Panc1 (cell line): ENCODE data around the gene RP9. TPM values are rescaled to one million over a fixed set of nuclear protein-coding genes. Genes with fewer than 3 reads are reported as not detected.
A peak's percentile ranks its signal among the peaks of the same experiment; 100 is the strongest.

Experiments
- ATAC-seq: fragments of 200-7000 bp; cut with Tn5 transposase; 2 replicates; pipeline ENCODE4 v1.9.1; 2020; ENCODE audit warnings: mild to moderate bottlenecking, moderate library complexity
- BruUV-seq: library from RNA; stranded (reverse); fragments of 400-500 nt; replicated peaks from 2 replicates; lab custom pipeline; 2021; lab: Mats Ljungman, UMichigan
- CTCF ChIA-PET: fragments of 300-600 bp; sonication (Branson Sonifier 250); formaldehyde crosslinking; loops from one replicate; lab custom pipeline; 2022; ENCODE audit warnings: antibody characterized with exemption; lab: Charles Lee
- POLR2A ChIA-PET: fragments of 300-600 bp; sonication (Branson Sonifier 250); formaldehyde crosslinking; loops from one replicate; lab custom pipeline; 2022; ENCODE audit warnings: antibody characterized with exemption; lab: Charles Lee
- DNase-seq: peaks from one replicate; pipeline ENCODE4 v3.0.0-alpha.2; 2010; ENCODE audit warnings: low read depth, low spot score
- H3K27ac ChIP-seq: 2 replicates; pipeline ENCODE4 v1.5.1; 2011; ENCODE audit warnings: mild to moderate bottlenecking, low read length, inconsistent platforms
- H3K27me3 ChIP-seq: fragments of 200-500 bp; sonication (Bioruptor generic); 2 replicates; pipeline ENCODE4 v1.6.0; 2014; ENCODE audit warnings: low read length, inconsistent platforms; ENCODE audit not compliant: control insufficient read depth, insufficient read depth
- H3K36me3 ChIP-seq: fragments of 200-500 bp; sonication (Bioruptor generic); 2 replicates; pipeline ENCODE4 v1.5.1; 2014; ENCODE audit warnings: inconsistent platforms, mild to moderate bottlenecking, low read length, moderate library complexity; ENCODE audit not compliant: control insufficient read depth, insufficient read depth
- H3K4me1 ChIP-seq: 2 replicates; pipeline ENCODE4 v1.5.1; 2011; ENCODE audit warnings: inconsistent platforms, mild to moderate bottlenecking, low read length, moderate library complexity; ENCODE audit not compliant: control insufficient read depth, insufficient read depth
- H3K4me3 ChIP-seq, 2 experiments: 2 replicates each; pipeline ENCODE4 v1.5.1; 2011 to 2012; ENCODE audit warnings: low read depth in 2 of 2, low read length in 2 of 2, mild to moderate bottlenecking in 2 of 2, inconsistent platforms in 1 of 2, moderate library complexity in 1 of 2
- H3K9me3 ChIP-seq: fragments of 200-500 bp; sonication (Bioruptor generic); 2 replicates; pipeline ENCODE4 v1.5.1; 2014; ENCODE audit warnings: low read depth, mild to moderate bottlenecking, inconsistent platforms, low read length, moderate library complexity; ENCODE audit not compliant: control insufficient read depth, insufficient read depth
- CTCF ChIP-seq: fragments of 450-650 bp; IDR thresholded peaks from 2 replicates; pipeline ENCODE4 v1.5.1; 2017; ENCODE audit warnings: mild to moderate bottlenecking
- POLR2AphosphoS5 ChIP-seq: IDR thresholded peaks from 2 replicates; pipeline ENCODE4 v1.6.1; 2012; ENCODE audit warnings: mild to moderate bottlenecking, low read depth, low read length, moderate library complexity
- REST ChIP-seq, 2 experiments: IDR thresholded peaks; 2 replicates each; pipeline ENCODE4 v1.6.1; 2011 to 2012; ENCODE audit warnings: low read depth in 2 of 2, control low read depth in 1 of 2, low read length in 1 of 2, mild to moderate bottlenecking in 1 of 2, moderate library complexity in 1 of 2; ENCODE audit not compliant: insufficient read depth in 1 of 2
- SIN3A ChIP-seq: IDR thresholded peaks from 2 replicates; pipeline ENCODE4 v1.6.1; 2012; ENCODE audit warnings: low read depth, mild to moderate bottlenecking, low read length, moderate library complexity, borderline replicate concordance; ENCODE audit not compliant: insufficient read depth
- TCF7L2 ChIP-seq: IDR thresholded peaks from 2 replicates; pipeline ENCODE4 v1.6.1; 2011; ENCODE audit warnings: mild to moderate bottlenecking, low read depth, low read length, inconsistent platforms
- in situ Hi-C: cut with HindIII; loops from 2 replicates; pipeline ENCODE4 v1.10.0; 2016; ENCODE audit warnings: low sequenced_read_pairs, low pct_unique_long_range_greater_than_20kb
- intact Hi-C: fragments of 100-400 bp; cut with micrococcal nuclease; formaldehyde crosslinking; loops from one replicate; pipeline ENCODE4 v1.10.0; 2022; ENCODE audit not compliant: unreplicated experiment
- total RNA-seq: library from RNA; stranded (reverse); gene quantifications from one replicate; pipeline ENCODE4 v1.2.1, GENCODE V29; 2021; ENCODE audit not compliant: unreplicated experiment

Gene RP9
- total RNA-seq, 1 experiment from 2014 or later = 22.1 TPM

- no peak for ATAC-seq
- intact Hi-C loops (loop anchor here (10.0 kb wide), 1 partner anchor 93 kb away; the partner anchor contains the start of gene FKBP9), in situ Hi-C loops (no loop called here)
- BruUV-seq = no TSS peak
- TF ChIP-seq POLR2AphosphoS5 = no peak
- Histone ChIP-seq H3K27me3 (no peaks in the 10 kb centered on the region), H3K4me3 (no peak overlapping the region), H3K4me1 (peaks cover 20% of the 10 kb centered on the region), H3K27ac (no peak overlapping the region), H3K36me3 (no peaks in the 10 kb centered on the region), H3K9me3 (no peaks in the 10 kb centered on the region)
- ChIA-PET CTCF (no interaction called here), POLR2A (no interaction called here)
- no peak for DNase-seq
These were observed 60.9 kb downstream of the RP9 start for GRCh38 chr7:33048257-33048656.

- no peak for ATAC-seq
- H3K9me3 ChIP-seq = no peaks in the 10 kb centered on the region
- H3K36me3 ChIP-seq = no peaks in the 10 kb centered on the region
- no peak overlapping the region for H3K4me3 ChIP-seq
- ChIA-PET CTCF (no interaction called here), POLR2A (no interaction called here)
- peak overlapping the region; percentile 88; the same call in 1 of the 2 replicates for H3K27ac ChIP-seq
- TF ChIP-seq REST (IDR thresholded peaks at IDR 0.05; ENCODE audit: insufficient read depth in 1 of 2, low read depth in 2 of 2, low read length in 1 of 2) = no peak
- no peak for TF ChIP-seq POLR2AphosphoS5
- no peak for TF ChIP-seq CTCF
- no peak for TF ChIP-seq TCF7L2
- TF ChIP-seq SIN3A = no peak
- DNase-seq = no peak
- in situ Hi-C loops = no loop called here
- H3K4me1 ChIP-seq = peaks cover 42% of the 10 kb centered on the region
- BruUV-seq = no TSS peak
- intact Hi-C loops = loop anchor here (10.0 kb wide), 1 partner anchor 90 kb away; the partner anchor contains the start of gene FKBP9
- no peaks in the 10 kb centered on the region for H3K27me3 ChIP-seq
These were observed 64.2 kb downstream of the RP9 start for GRCh38 chr7:33044986-33045385.

Other genes starting within 250 kb of the RP9 start
- 36.8 TPM for gene KBTBD2, start 217.6 kb downstream of the RP9 start, total RNA-seq
- gene FKBP9, start 152.0 kb downstream of the RP9 start, total RNA-seq = 183 TPM
- 29.1 TPM for gene NT5C3A, start 46.6 kb downstream of the RP9 start, total RNA-seq
- gene BBS9, start 20.2 kb upstream of the RP9 start, total RNA-seq = 6.9 TPM